ENCODE results near the gene DISP3.

The DISP3 gene

GRCh38 chr1:11486231-11487009 is 7.5 kb downstream of the DISP3 start:
- H3K27me3 ChIP-seq (ENCODE audit: control insufficient read depth, insufficient read depth, low read length): no peaks in the 10 kb centered on the region
- H2AFZ ChIP-seq: no peak overlapping the region
- H3K27ac ChIP-seq: no peak overlapping the region
- no peak overlapping the region for H3K4me2 ChIP-seq (ENCODE audit: low read length)
- H3K4me3 ChIP-seq (ENCODE audit: low read depth, low read length): no peak overlapping the region
- H3K36me3 ChIP-seq (ENCODE audit: control insufficient read depth, insufficient read depth, low read length): no peaks in the 10 kb centered on the region
- H3K9ac ChIP-seq: no peak overlapping the region
- H3K79me2 ChIP-seq: no peaks in the 10 kb centered on the region
- no peaks in the 10 kb centered on the region for H3K9me3 ChIP-seq (ENCODE audit: control insufficient read depth, low read length)
- TF ChIP-seq CTCF (IDR thresholded peaks at IDR 0.05): no peak
- H3K4me1 ChIP-seq: peaks cover 16% of the 10 kb centered on the region

GRCh38 chr1:11487196-11487751 is 8.3 kb downstream of the DISP3 start:
- no peaks in the 10 kb centered on the region for H3K36me3 ChIP-seq (ENCODE audit: control insufficient read depth, insufficient read depth, low read length)
- H3K9me3 ChIP-seq (ENCODE audit: control insufficient read depth, low read length): no peaks in the 10 kb centered on the region
- no peak overlapping the region for H3K9ac ChIP-seq
- no peak overlapping the region for H3K4me2 ChIP-seq (ENCODE audit: low read length)
- no peak overlapping the region for H2AFZ ChIP-seq
- H3K4me3 ChIP-seq (ENCODE audit: low read depth, low read length): no peak overlapping the region
- no peak overlapping the region for H3K27ac ChIP-seq
- H3K79me2 ChIP-seq: no peaks in the 10 kb centered on the region
- no peak for TF ChIP-seq CTCF (IDR thresholded peaks at IDR 0.05)
- H3K27me3 ChIP-seq (ENCODE audit: control insufficient read depth, insufficient read depth, low read length): no peaks in the 10 kb centered on the region
- H3K4me1 ChIP-seq: peaks cover 16% of the 10 kb centered on the region

GRCh38 chr1:11488201-11488770 is 9.3 kb downstream of the DISP3 start:
- no peak overlapping the region for H2AFZ ChIP-seq
- no peak for TF ChIP-seq CTCF (IDR thresholded peaks at IDR 0.05)
- H3K79me2 ChIP-seq: no peaks in the 10 kb centered on the region
- H3K4me3 ChIP-seq (ENCODE audit: low read depth, low read length): no peak overlapping the region
- H3K4me1 ChIP-seq: peaks cover 15% of the 10 kb centered on the region
- H3K27ac ChIP-seq: no peak overlapping the region
- H3K27me3 ChIP-seq (ENCODE audit: control insufficient read depth, insufficient read depth, low read length): no peaks in the 10 kb centered on the region
- no peak overlapping the region for H3K4me2 ChIP-seq (ENCODE audit: low read length)
- H3K36me3 ChIP-seq (ENCODE audit: control insufficient read depth, insufficient read depth, low read length): no peaks in the 10 kb centered on the region
- H3K9ac ChIP-seq: no peak overlapping the region
- no peaks in the 10 kb centered on the region for H3K9me3 ChIP-seq (ENCODE audit: control insufficient read depth, low read length)

- Histone ChIP-seq H3K9ac (no peak overlapping the region), H3K4me1 (peaks cover 10% of the 10 kb centered on the region), H3K79me2 (no peaks in the 10 kb centered on the region), H3K27ac (no peak overlapping the region), H3K4me3 (ENCODE audit: low read depth, low read length) (no peak overlapping the region), H2AFZ (no peak overlapping the region), H3K4me2 (ENCODE audit: low read length) (no peak overlapping the region), H3K27me3 (ENCODE audit: control insufficient read depth, insufficient read depth, low read length) (no peaks in the 10 kb centered on the region), H3K9me3 (ENCODE audit: control insufficient read depth, low read length) (no peaks in the 10 kb centered on the region), H3K36me3 (ENCODE audit: control insufficient read depth, insufficient read depth, low read length) (no peaks in the 10 kb centered on the region)
- no peak for TF ChIP-seq CTCF (IDR thresholded peaks at IDR 0.05)
Measured at GRCh38 chr1:11488966-11489625, 10.1 kb downstream of the DISP3 start.

Measured in parathyroid adenoma (tissue), 2 donors.